ENCODE measurements around the gene ANO4. TPM values are rescaled to one million over a fixed set of nuclear protein-coding genes. Genes with fewer than 3 reads are reported as not detected.

The ANO4 gene
- total RNA-seq, 1 donor from 2014 or later = not detected

DNA sequence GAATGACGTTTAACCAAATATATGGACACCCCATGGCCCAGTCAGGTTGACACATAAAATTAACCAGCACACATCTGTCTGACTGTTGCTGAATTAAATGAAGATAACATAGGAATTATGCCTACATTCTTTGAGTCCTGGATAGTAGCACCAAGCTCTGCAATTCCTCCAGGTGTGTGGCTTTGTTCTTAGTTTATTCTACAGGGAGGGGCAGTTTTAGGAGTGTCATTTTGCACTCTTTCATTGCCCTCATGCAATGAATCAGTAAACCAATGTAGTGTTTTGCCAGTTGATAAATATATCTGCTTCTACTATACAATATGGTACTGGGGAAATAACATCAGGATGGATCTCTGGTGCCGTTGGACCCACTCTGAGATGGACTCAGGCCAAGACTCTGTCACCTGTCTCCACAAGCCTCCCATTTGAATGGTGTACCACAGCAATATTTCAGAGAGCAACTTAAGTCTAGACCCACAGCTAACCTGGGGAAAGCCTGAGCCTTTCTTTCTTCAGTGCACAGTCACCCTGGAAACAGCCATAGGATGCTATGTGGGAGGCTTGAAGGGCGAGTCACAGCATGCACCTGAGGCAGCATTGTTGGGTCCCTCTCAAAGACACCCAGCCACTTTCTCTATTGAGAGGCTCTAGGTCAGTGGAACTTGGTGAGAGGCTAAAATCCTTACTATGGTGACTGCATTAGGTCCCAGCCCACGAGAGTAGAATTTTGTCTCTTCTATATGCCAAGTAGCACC lies 73.2 kb downstream of the ANO4 start:
- Histone ChIP-seq H3K27ac (replicated peaks) (no peak overlapping the region), H3K9me3 (replicated peaks) (peaks cover 5% of the 10 kb centered on the region), H3K4me1 (no peaks in the 10 kb centered on the region), H3K4me3 (no peak overlapping the region), H3K27me3 (ENCODE audit: low read depth) (no peaks in the 10 kb centered on the region), H3K36me3 (no peaks in the 10 kb centered on the region)
- no peak for DNase-seq
- intact Hi-C loops (cut with micrococcal nuclease) = no loop called here
- TF ChIP-seq, protein P1, sequence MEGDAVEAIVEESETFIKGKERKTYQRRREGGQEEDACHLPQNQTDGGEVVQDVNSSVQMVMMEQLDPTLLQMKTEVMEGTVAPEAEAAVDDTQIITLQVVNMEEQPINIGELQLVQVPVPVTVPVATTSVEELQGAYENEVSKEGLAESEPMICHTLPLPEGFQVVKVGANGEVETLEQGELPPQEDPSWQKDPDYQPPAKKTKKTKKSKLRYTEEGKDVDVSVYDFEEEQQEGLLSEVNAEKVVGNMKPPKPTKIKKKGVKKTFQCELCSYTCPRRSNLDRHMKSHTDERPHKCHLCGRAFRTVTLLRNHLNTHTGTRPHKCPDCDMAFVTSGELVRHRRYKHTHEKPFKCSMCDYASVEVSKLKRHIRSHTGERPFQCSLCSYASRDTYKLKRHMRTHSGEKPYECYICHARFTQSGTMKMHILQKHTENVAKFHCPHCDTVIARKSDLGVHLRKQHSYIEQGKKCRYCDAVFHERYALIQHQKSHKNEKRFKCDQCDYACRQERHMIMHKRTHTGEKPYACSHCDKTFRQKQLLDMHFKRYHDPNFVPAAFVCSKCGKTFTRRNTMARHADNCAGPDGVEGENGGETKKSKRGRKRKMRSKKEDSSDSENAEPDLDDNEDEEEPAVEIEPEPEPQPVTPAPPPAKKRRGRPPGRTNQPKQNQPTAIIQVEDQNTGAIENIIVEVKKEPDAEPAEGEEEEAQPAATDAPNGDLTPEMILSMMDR (IDR thresholded peaks at IDR 0.05; ENCODE audit: borderline replicate concordance) = no peak

DNA sequence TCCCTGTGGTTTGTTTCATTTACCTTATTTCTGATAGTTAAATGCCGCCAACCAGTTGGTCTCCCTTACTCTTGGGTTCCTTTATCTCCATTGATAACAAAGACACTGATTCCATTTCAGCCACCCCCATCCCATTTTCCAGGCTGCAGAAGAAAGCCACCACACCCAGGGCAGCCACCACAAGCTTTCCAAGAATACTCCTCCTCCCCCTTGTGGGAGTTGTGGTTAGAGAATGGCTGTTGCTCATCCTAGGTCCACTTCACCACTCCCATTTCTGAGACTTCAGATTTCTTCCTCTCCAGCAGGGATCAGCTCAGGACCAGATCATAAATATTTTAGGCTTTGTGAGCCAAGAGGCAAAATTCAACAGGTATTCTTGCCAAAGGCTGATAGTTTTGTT lies 73.9 kb downstream of the ANO4 start:
- TF ChIP-seq, protein P1 (IDR thresholded peaks at IDR 0.05; ENCODE audit: borderline replicate concordance) = no peak
- no peak overlapping the region for H3K27ac ChIP-seq (replicated peaks)
- H3K36me3 ChIP-seq = no peaks in the 10 kb centered on the region
- intact Hi-C loops (cut with micrococcal nuclease) = no loop called here
- H3K4me1 ChIP-seq = no peaks in the 10 kb centered on the region
- no peak overlapping the region for H3K4me3 ChIP-seq
- H3K27me3 ChIP-seq (ENCODE audit: low read depth) = no peaks in the 10 kb centered on the region
- DNase-seq = no peak
- H3K9me3 ChIP-seq (replicated peaks) = peaks cover 12% of the 10 kb centered on the region

DNA sequence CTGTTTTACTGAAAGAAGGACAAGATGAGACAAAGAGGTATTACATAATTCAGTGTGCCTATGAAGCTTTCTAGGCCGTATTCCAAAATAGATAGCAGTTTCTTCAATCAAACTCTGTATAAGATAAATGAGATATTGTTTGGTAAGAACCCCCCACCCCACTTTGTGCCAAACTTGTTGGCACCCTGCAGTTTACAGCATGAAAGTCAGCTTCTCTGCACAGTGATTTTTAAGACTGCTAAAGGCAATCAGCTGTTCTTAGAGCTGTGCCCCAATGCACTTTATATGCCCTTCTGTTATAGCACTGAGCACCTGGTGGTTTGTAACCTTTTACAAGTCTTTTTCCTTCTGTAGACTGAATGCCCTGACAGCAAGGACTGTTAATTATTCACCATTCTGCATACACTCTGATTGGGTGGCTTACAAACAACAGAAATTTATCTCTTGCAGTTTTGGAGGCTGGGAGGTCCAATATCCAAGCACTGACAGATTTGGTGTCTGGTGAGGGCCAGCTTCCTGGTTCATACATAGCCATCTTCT lies 76.7 kb downstream of the ANO4 start:
- H3K27me3 ChIP-seq (ENCODE audit: low read depth) = no peaks in the 10 kb centered on the region
- DNase-seq = no peak
- peaks cover 28% of the 10 kb centered on the region for H3K9me3 ChIP-seq (replicated peaks)
- TF ChIP-seq, protein P1 (IDR thresholded peaks at IDR 0.05; ENCODE audit: borderline replicate concordance) = no peak
- H3K4me1 ChIP-seq = no peaks in the 10 kb centered on the region
- intact Hi-C loops (cut with micrococcal nuclease) = no loop called here
- H3K36me3 ChIP-seq = no peaks in the 10 kb centered on the region
- H3K4me3 ChIP-seq = no peak overlapping the region
- no peak overlapping the region for H3K27ac ChIP-seq (replicated peaks)

DNA sequence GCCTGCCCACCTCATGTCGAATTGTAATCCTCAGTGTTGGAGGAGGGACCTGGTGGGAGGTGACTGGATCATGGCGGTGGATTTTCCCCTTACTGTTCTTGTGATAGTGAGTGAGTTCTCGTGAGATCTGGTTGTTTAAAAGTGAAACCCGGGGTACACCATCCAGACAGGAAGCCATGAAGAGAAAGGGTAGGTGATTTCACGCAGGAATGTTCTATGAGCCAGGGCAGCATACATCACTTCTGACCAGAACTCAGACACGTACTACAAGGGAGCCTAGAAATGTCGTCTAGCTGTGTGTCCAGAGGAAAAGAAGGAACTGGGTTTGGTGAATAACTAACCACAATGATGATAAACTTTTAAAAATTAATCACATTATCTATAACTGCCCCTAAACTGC lies 80.6 kb downstream of the ANO4 start:
- Histone ChIP-seq H3K9me3 (replicated peaks) (peaks cover 28% of the 10 kb centered on the region), H3K36me3 (no peaks in the 10 kb centered on the region), H3K27me3 (ENCODE audit: low read depth) (no peaks in the 10 kb centered on the region), H3K4me3 (no peak overlapping the region), H3K27ac (replicated peaks) (no peak overlapping the region), H3K4me1 (no peaks in the 10 kb centered on the region)
- TF ChIP-seq, protein P1 (IDR thresholded peaks at IDR 0.05; ENCODE audit: borderline replicate concordance) = no peak
- intact Hi-C loops (cut with micrococcal nuclease) = no loop called here
- DNase-seq = no peak

DNA sequence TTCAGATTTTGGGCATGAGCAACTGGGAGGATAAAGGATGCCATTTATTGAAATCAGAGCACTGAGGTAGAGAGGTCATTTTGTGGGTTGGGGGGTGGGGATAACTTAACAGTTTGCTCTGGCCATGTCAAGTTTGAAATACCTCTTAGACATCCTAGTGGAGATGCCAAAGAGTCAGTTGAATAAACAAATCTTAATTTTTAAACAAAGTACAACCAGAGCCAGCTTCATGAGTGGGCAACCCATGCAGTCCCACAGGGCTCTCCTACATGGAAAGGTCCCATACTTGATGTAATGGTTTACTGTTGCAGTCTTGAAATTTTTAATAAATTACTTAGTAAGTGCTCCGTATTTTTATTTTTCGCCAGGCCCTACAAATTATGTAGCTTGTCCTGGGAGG lies 81.2 kb downstream of the ANO4 start:
- Histone ChIP-seq H3K4me3 (no peak overlapping the region), H3K36me3 (no peaks in the 10 kb centered on the region), H3K27me3 (ENCODE audit: low read depth) (no peaks in the 10 kb centered on the region), H3K4me1 (no peaks in the 10 kb centered on the region), H3K9me3 (replicated peaks) (peaks cover 28% of the 10 kb centered on the region), H3K27ac (replicated peaks) (no peak overlapping the region)
- TF ChIP-seq, protein P1 (IDR thresholded peaks at IDR 0.05; ENCODE audit: borderline replicate concordance) = no peak
- DNase-seq = no peak
- intact Hi-C loops (cut with micrococcal nuclease) = no loop called here
